Smooth muscle cell (in vitro differentiated cells): ENCODE measurements around the gene FRMPD4. TPM values are rescaled to one million over a fixed set of nuclear protein-coding genes. Genes with fewer than 3 reads are reported as not detected.

Source experiments
- DNase-seq: peaks from one replicate; lab custom pipeline; 2025; ENCODE audit not compliant: unreplicated experiment; lab: John Stamatoyannopoulos, UW
- H2AFZ ChIP-seq: fragments of 200-600 bp; sonication (generic); 2 replicates; pipeline ENCODE4 v1.6.0; 2016; ENCODE audit warnings: antibody characterized with exemption, low read depth, mild to moderate bottlenecking
- H3F3A ChIP-seq: fragments of 200-600 bp; sonication (generic); 2 replicates; pipeline ENCODE4 v1.6.0; 2017; ENCODE audit warnings: antibody characterized with exemption, low read depth
- H3K27ac ChIP-seq: fragments of 200-600 bp; sonication (generic); 2 replicates; pipeline ENCODE4 v1.5.1; 2016; ENCODE audit warnings: low read depth, mild to moderate bottlenecking
- H3K27me3 ChIP-seq: fragments of 200-600 bp; sonication (generic); 2 replicates; pipeline ENCODE4 v1.6.1; 2016; ENCODE audit warnings: low read depth, mild to moderate bottlenecking
- H3K36me3 ChIP-seq: fragments of 200-600 bp; sonication (generic); 2 replicates; pipeline ENCODE4 v1.5.1; 2016; ENCODE audit warnings: low read depth
- H3K4me1 ChIP-seq: fragments of 200-600 bp; sonication (generic); 2 replicates; pipeline ENCODE4 v1.5.1; 2016; ENCODE audit warnings: low read depth
- H3K4me2 ChIP-seq: fragments of 200-600 bp; sonication (generic); 2 replicates; pipeline ENCODE4 v1.6.0; 2016; ENCODE audit warnings: mild to moderate bottlenecking
- H3K4me3 ChIP-seq: fragments of 200-600 bp; sonication (generic); 2 replicates; pipeline ENCODE4 v1.5.1; 2016; ENCODE audit warnings: mild to moderate bottlenecking
- H3K79me2 ChIP-seq: fragments of 200-600 bp; sonication (generic); 2 replicates; pipeline ENCODE4 v1.6.0; 2016; ENCODE audit warnings: low read depth, mild to moderate bottlenecking
- H3K9ac ChIP-seq: fragments of 200-600 bp; sonication (generic); 2 replicates; pipeline ENCODE4 v1.6.0; 2016; ENCODE audit warnings: low read depth
- H3K9me3 ChIP-seq: fragments of 200-600 bp; sonication (generic); replicated peaks from 2 replicates; pipeline ENCODE4 v1.5.1; 2016; ENCODE audit warnings: low read depth
- H4K20me1 ChIP-seq: fragments of 200-600 bp; sonication (generic); 2 replicates; pipeline ENCODE4 v1.6.0; 2016; ENCODE audit warnings: low read depth
- WGBS: methylation state at CpG from one replicate; pipeline ENCODE4 v1.1.7; 2016; ENCODE audit warnings: low lambda C conversion rate; 5-methylcytosine and 5-hydroxymethylcytosine counted together
- polyA plus RNA-seq: library from polyadenylated mRNA; unstranded; fragments of >200 nt; fragmentation: Nextera tagmentation; extraction: Ambion mirVana; gene quantifications from 2 replicates; pipeline ENCODE4 v1.2.1, GENCODE V29; 2016
- total RNA-seq: library from RNA; depleted of rRNA; stranded (reverse); fragments of >200 nt; gene quantifications from 2 replicates; pipeline ENCODE4 v1.2.3, GENCODE V29; 2014
- TF ChIP-seq, protein P1 (sequence below): fragments of 200-600 bp; sonication (generic); IDR thresholded peaks from 2 replicates; pipeline ENCODE4 v1.5.1; 2017; ENCODE audit warnings: borderline replicate concordance, mild to moderate bottlenecking, antibody characterized with exemption; ENCODE audit not compliant: insufficient read depth, poor library complexity, severe bottlenecking

The FRMPD4 gene
- total and polyA plus RNA-seq, 2 experiments from 2014 or later, result 0.13 TPM; not detected in 1

- Histone ChIP-seq H3K79me2 (no peaks in the 10 kb centered on the region), H3K4me3 (no peak overlapping the region), H4K20me1 (no peaks in the 10 kb centered on the region), H3K36me3 (no peaks in the 10 kb centered on the region), H2AFZ (no peak overlapping the region), H3K27ac (no peak overlapping the region), H3K9me3 (no peaks in the 10 kb centered on the region), H3K4me1 (no peaks in the 10 kb centered on the region), H3K27me3 (no peaks in the 10 kb centered on the region), H3K9ac (no peak overlapping the region), H3K4me2 (no peak overlapping the region), H3F3A (no peaks in the 10 kb centered on the region)
- TF ChIP-seq, protein P1, sequence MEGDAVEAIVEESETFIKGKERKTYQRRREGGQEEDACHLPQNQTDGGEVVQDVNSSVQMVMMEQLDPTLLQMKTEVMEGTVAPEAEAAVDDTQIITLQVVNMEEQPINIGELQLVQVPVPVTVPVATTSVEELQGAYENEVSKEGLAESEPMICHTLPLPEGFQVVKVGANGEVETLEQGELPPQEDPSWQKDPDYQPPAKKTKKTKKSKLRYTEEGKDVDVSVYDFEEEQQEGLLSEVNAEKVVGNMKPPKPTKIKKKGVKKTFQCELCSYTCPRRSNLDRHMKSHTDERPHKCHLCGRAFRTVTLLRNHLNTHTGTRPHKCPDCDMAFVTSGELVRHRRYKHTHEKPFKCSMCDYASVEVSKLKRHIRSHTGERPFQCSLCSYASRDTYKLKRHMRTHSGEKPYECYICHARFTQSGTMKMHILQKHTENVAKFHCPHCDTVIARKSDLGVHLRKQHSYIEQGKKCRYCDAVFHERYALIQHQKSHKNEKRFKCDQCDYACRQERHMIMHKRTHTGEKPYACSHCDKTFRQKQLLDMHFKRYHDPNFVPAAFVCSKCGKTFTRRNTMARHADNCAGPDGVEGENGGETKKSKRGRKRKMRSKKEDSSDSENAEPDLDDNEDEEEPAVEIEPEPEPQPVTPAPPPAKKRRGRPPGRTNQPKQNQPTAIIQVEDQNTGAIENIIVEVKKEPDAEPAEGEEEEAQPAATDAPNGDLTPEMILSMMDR, result no peak
- no peak for DNase-seq
- 74% methylated on average over 7 of the region's 7 CpGs for WGBS
These were observed 301.1 kb downstream of the FRMPD4 start for GRCh38 chrX:12439416-12439815.

DNA sequence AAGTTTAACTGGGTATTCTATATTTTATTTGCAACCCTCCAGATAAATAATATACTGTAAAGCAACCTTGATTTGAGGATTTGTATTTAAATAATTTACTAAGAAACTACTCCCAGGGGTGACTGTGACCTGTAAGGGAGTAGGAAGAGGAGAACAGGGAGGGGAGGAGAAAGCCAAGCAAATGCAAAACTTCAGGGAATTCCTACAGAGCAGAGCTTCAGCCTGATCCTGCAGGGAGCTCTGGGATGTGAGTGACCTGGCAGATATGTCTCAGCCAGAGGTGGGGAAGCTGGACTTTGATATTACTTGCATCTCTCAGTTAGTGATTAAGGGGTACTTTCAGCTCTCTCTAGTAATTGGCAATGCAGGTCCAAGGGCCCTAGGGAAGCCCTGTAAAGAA, 302.0 kb downstream of the FRMPD4 start:
- TF ChIP-seq, protein P1, result no peak

DNA sequence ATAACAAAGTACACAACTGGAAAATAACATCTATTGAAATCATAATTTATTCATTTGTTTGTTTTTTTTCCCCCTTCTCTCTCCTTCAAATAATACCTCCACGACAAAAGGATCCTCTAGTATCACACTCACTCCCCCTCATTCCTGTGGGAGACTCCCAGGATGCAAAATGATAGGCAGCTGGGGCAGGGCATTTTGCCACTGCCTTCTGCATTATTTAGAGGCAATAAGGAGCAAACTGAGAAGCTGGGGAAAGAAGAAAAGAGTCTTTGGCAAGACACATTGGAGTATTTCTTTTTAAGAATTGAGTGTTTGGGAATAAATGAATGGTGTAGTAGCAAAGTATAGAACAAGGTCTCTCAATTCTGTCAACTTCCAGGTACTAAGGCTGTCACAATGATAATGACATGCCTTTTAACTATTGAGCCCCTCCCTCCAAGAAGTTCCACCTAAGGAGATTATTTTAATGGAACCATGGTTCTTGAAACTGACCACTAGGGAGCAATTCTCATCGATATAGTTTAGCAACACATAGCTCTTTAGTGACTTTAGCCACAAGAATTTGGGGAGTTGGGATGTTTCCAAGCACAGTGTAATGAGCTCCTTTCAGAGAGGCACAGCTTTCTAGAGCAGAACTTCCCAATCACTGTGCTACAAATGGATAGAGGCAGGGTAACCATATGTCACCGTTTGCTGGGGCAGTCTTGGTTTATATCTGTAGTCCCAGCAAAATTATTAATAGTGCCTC, 303.3 kb downstream of the FRMPD4 start:
- no peak for DNase-seq
- Histone ChIP-seq H3K4me2 (no peak overlapping the region), H3K4me1 (no peaks in the 10 kb centered on the region), H3K79me2 (no peaks in the 10 kb centered on the region), H3K27ac (no peak overlapping the region), H3K4me3 (no peak overlapping the region), H3K9me3 (no peaks in the 10 kb centered on the region), H3K27me3 (no peaks in the 10 kb centered on the region), H3K9ac (no peak overlapping the region), H3F3A (no peaks in the 10 kb centered on the region), H2AFZ (no peak overlapping the region), H4K20me1 (no peaks in the 10 kb centered on the region), H3K36me3 (no peaks in the 10 kb centered on the region)
- 50% methylated on average over 3 of the region's 3 CpGs for whole genome bisulfite sequencing
- TF ChIP-seq, protein P1, result no peak

More for the DNA sequence above, 302.0 kb downstream of the FRMPD4 start:
- no peak overlapping the region for H3K9ac ChIP-seq
- no peak overlapping the region for H3K4me2 ChIP-seq
- no peak overlapping the region for H3K27ac ChIP-seq
- H2AFZ ChIP-seq, result no peak overlapping the region
- H3K4me3 ChIP-seq, result no peak overlapping the region
- H3K9me3 ChIP-seq, result no peaks in the 10 kb centered on the region
- no peak for DNase-seq
- no peaks in the 10 kb centered on the region for H3F3A ChIP-seq
- H4K20me1 ChIP-seq, result no peaks in the 10 kb centered on the region
- H3K4me1 ChIP-seq, result no peaks in the 10 kb centered on the region
- H3K36me3 ChIP-seq, result no peaks in the 10 kb centered on the region
- H3K79me2 ChIP-seq, result no peaks in the 10 kb centered on the region
- H3K27me3 ChIP-seq, result no peaks in the 10 kb centered on the region
